ENCODE data around the gene CNEP1R1.

DNA sequence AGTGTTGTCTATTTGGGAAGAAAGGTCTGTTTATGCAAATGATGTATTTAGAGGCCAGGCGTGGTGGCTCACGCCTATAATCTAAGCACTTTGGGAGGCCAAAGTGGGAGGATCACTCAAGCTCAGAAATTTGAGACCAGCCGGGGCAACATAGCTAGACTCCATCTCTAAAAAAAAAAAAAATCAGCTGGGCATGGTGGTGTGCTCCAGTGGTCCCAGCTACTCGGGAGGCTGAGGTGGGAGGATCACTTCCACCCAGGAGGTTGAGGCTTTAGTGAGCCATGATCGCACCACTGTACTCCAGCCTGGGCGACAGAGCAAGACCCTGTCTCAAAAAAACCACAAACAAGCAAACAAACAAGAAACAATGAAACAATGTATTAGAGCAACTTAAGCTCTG is 21.8 kb downstream of the CNEP1R1 start:
- TF ChIP-seq GATA2 (IDR thresholded peaks at IDR 0.05; ENCODE audit: low read depth, low read length) (no peak), GATA3 (IDR thresholded peaks at IDR 0.05; ENCODE audit: low read depth, low read length) (no peak)

All from SH-SY5Y (cell line).